GM19043 (cell line): ENCODE measurements around the gene IL21.

Experiments used
- ATAC-seq: cut with Tn5 transposase; IDR thresholded peaks from one replicate; pipeline ENCODE4 v1.9.1; 2021; ENCODE audit warnings: low read depth; ENCODE audit not compliant: unreplicated experiment

Gene IL21

GRCh38 chr4:122635205-122635604, 14.3 kb upstream of the IL21 start:
- no peak for ATAC-seq

GRCh38 chr4:122633211-122633610, 12.3 kb upstream of the IL21 start:
- ATAC-seq = no peak

- ATAC-seq = peak; percentile 74
These were observed 11.7 kb upstream of the IL21 start for GRCh38 chr4:122632396-122633143.

- ATAC-seq = no peak
These were observed 4.3 kb upstream of the IL21 start for GRCh38 chr4:122625156-122625555.

GRCh38 chr4:122624205-122624604, 3.3 kb upstream of the IL21 start:
- no peak for ATAC-seq

- ATAC-seq = no peak
These were observed 2.8 kb upstream of the IL21 start for GRCh38 chr4:122623637-122624166.

- no peak for ATAC-seq
These were observed 1.5 kb upstream of the IL21 start for GRCh38 chr4:122622400-122622799.

- no peak for ATAC-seq
These were observed 1.3 kb downstream of the IL21 start for GRCh38 chr4:122619611-122620010.

GRCh38 chr4:122617597-122618593, 3.0 kb downstream of the IL21 start:
- no peak for ATAC-seq

- no peak for ATAC-seq
These were observed 3.8 kb downstream of the IL21 start for GRCh38 chr4:122616915-122617596.

- ATAC-seq = no peak
These were observed 6.2 kb downstream of the IL21 start for GRCh38 chr4:122614621-122615020.

- ATAC-seq = no peak
These were observed 8.3 kb downstream of the IL21 start for GRCh38 chr4:122612540-122612939.

GRCh38 chr4:122606364-122607043, 14.4 kb downstream of the IL21 start:
- ATAC-seq = no peak

- ATAC-seq = no peak
These were observed 16.7 kb downstream of the IL21 start for GRCh38 chr4:122604146-122604545.

- ATAC-seq = no peak
These were observed 17.7 kb downstream of the IL21 start for GRCh38 chr4:122603156-122603574.

- no peak for ATAC-seq
These were observed 18.4 kb downstream of the IL21 start for GRCh38 chr4:122602277-122603142.

- no peak for ATAC-seq
These were observed 29.7 kb downstream of the IL21 start for GRCh38 chr4:122591196-122591595.

- no peak for ATAC-seq
These were observed 32.2 kb downstream of the IL21 start for GRCh38 chr4:122588453-122589238.
